Stimulated activated effector memory CD8-positive, alpha-beta T cell treated with anti-CD3 and anti-CD28 coated beads, Interleukin-12 subunit alpha, Interleukin-12 subunit beta, amount 100 ng/mL, for 72 hours (primary cell): ENCODE results near the gene UBE3C.

ENCODE experiments used
- ATAC-seq: fragments of 150-1000 bp; cut with Tn5 transposase; 2 replicates; pipeline ENCODE4 v1.10.0; 2021
- DNase-seq, 2 donors: peaks; one replicate each; pipeline ENCODE4 v3.0.0; 2021 to 2022; ENCODE audit warnings: low spot score in 2 of 2
- H3K27ac Mint-ChIP-seq: one replicate; pipeline ENCODE4 v1.8.0; 2022; ENCODE audit warnings: mild to moderate bottlenecking, mixed read lengths
- H3K36me3 Mint-ChIP-seq: one replicate; pipeline ENCODE4 v1.8.0; 2022; ENCODE audit warnings: mild to moderate bottlenecking, mixed read lengths
- H3K4me1 Mint-ChIP-seq: one replicate; pipeline ENCODE4 v1.8.0; 2022; ENCODE audit warnings: mixed read lengths
- H3K4me3 Mint-ChIP-seq: one replicate; pipeline ENCODE4 v1.8.0; 2022; ENCODE audit warnings: mild to moderate bottlenecking, mixed read lengths
- H3K9me3 Mint-ChIP-seq: one replicate; pipeline ENCODE4 v1.8.0; 2022; ENCODE audit warnings: mixed read lengths

The UBE3C gene

GRCh38 chr7:157312941-157313340, 174.2 kb downstream of the UBE3C start:
- H3K4me3 Mint-ChIP-seq: no peak overlapping the region
- peaks cover 8% of the 10 kb centered on the region for H3K4me1 Mint-ChIP-seq
- ATAC-seq (no peak), DNase-seq (no peak)
- no peak overlapping the region for H3K27ac Mint-ChIP-seq
- H3K9me3 Mint-ChIP-seq: no peaks in the 10 kb centered on the region
- no peaks in the 10 kb centered on the region for H3K36me3 Mint-ChIP-seq

- Mint-ChIP-seq H3K27ac (no peak overlapping the region), H3K4me1 (peaks cover 14% of the 10 kb centered on the region), H3K36me3 (no peaks in the 10 kb centered on the region), H3K9me3 (no peaks in the 10 kb centered on the region), H3K4me3 (no peak overlapping the region)
- ATAC-seq (no peak), DNase-seq (no peak)
Measured at GRCh38 chr7:157313645-157314044, 174.9 kb downstream of the UBE3C start.

GRCh38 chr7:157318015-157318706, 179.4 kb downstream of the UBE3C start:
- H3K4me1 Mint-ChIP-seq: peaks cover 8% of the 10 kb centered on the region
- H3K4me3 Mint-ChIP-seq: peak overlapping the region; percentile 37
- DNase-seq (no peak), ATAC-seq (peak; percentile 94)
- H3K27ac Mint-ChIP-seq: peak overlapping the region; percentile 90
- H3K9me3 Mint-ChIP-seq: no peaks in the 10 kb centered on the region
- no peaks in the 10 kb centered on the region for H3K36me3 Mint-ChIP-seq
